M059J (cell line): ENCODE measurements around the gene RPS6KA6. TPM values are rescaled to one million over a fixed set of nuclear protein-coding genes. Genes with fewer than 3 reads are reported as not detected.

Experiments
- DNase-seq: peaks from one replicate; pipeline ENCODE4 v3.0.0-alpha.2; 2012; ENCODE audit warnings: low read depth
- total RNA-seq: library from RNA; depleted of rRNA; stranded (reverse); fragments of >200 nt; shearing (Covaris generic); gene quantifications from 2 replicates; pipeline ENCODE4 v1.2.3, GENCODE V29; 2014; rRNA removed

Gene RPS6KA6
- total RNA-seq, result not detected in 2 replicates

DNA sequence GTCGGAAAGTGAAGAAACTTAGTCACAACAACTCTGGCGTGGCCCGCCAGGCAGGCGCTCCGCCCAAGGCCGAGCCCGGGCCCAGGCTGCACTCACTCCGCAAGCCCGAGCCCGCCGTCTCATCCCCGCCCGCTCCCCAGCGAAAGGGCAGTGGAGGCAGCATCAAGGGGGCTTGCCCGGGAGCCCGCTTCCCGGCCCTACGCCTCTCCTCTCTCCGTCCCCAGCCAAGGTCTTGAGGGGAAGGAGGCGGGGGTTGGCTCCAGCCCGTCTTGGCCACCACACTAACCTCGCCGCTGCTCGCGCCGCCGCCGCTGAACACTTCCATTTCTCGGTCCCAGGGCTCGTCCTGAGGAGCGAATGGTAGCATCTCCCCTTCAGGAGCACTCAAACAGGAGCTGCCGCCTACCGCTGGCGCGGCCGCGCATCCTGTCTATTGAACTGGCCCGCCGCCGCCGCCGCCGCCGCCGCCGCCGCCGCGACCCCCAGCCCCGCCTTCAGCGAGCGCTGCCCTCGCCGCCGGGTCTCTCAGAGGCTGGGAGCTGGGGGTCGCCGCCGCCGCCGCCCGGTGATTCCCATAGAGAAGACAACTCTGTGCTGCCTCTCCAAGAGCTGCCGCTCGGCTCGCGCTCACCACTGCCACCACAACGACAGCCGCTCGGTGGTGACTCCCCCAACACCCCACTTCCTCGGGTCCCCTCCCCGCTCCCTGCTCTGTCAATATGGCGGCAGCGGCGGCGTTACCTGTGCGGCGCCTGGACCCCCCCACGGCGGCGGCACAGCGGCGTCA is at the start of gene RPS6KA6:
RPS6KA6 (minus strand) TSS at position 667 of the 787 bp plus-strand sequence; CDS start at position 367, 300 bp downstream.
- no peak for DNase-seq

DNA sequence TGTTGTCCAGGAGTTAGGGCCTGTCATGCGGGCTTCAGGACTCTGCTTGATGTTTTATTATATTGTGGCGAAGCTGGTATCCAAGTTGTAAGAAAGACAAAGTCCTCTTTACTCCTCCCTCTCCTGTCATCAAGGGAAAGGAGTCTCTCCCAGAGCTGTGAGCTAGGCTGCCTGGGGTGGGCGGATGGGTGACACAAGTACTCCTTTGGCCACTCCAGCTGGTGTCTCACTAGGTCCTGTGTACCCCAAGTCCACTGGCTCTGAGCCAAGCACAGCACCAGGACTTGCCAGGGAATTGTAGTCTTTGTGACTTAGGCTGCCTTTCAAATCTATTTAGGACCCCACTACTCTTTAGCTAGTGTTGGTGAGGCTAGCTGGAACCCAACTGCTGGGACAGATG is 36.7 kb upstream of the RPS6KA6 start:
- DNase-seq, result no peak

DNA sequence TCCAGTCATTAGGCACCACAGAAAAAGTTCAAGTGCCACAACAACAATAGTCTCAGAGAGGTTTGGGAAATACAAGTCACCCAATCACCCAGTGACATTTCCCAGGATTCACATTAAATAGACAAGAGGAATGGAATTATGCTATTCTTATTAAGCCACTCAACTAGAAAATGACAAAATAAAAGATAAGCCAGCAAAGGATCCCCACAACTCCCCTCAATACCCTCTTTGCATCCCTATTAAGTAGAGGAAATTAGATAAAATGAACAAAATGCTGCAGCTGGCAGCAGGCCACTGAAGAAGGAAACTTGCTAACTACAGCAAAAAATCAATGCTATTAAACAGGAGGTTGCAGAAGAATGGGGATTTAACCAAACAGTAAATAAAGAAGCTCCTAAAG is 35.3 kb upstream of the RPS6KA6 start:
- no peak for DNase-seq

DNA sequence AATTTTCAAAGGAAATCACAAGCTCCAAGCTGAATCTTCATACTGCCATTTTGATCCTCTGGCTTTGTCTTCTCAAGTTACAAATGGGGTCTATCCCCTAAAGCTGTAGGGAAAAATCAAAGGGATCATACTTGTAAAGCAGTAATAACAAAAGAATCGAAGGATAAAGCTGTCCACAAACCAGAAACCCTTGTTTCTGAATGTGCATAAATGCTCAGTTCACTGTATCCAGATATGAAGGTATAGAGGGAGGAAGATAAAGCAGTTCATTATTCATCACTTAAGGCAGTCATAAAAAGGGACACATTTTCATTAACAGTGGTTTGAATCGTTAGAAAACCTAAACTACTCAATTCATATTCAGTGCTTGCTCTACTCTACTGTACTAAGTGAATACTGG is 33.2 kb upstream of the RPS6KA6 start:
- no peak for DNase-seq

DNA sequence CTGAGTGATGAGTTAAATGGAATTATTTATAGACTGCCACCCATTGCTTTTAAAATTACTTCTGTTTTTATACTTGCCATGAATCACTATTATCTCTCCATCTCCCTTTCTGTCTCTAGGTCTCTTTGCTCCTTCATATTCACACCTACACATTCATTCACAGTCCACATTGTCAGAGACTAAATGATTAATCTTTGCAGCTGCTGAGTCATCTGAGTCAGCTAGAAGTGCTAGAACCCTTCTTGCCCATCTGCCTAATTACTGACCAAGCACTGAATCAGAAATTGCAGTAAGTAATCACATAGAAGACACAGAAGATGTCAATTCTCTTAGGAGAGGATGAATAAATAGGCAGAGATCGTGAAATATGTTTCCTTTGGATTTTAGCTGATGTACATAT is 31.6 kb upstream of the RPS6KA6 start:
- no peak for DNase-seq

DNA sequence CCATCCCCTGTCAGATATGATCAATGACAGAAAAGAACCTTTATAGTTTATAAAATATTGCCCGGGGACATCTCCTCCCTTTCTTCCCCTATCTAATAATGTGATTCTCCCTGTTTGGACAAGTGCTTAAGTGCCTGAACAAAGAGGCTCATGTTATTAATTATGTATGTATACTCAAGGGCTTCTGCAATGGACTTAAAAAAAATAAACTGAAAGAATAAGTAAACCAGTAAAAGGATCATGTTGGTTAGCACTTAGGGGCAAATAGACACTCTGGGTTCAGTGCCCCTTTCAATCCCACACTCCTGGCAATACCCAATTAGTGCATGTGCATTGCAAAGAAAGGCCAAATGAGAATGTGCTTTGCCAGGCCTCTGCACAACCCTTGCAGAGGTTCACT is 30.7 kb upstream of the RPS6KA6 start:
- no peak for DNase-seq

DNA sequence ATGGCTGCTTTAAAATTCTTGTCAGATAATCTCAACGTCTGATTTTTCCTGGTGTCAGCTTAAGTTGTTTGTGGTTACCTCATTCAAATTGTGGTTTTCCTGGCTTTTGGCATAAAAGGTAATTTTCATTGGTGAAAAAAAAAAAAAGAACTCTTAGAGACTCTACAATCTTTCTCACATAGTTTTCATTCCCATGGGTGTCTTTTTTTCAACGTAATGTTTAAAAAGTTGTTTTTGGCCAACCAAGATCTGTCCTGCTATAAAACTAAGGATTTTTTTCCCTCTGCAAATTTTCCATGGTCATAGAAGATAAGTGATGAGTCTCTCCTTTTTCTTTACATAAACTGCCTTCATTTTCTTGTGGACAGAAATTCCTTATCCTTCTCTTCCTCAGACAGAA is 28.9 kb upstream of the RPS6KA6 start:
- no peak for DNase-seq

DNA sequence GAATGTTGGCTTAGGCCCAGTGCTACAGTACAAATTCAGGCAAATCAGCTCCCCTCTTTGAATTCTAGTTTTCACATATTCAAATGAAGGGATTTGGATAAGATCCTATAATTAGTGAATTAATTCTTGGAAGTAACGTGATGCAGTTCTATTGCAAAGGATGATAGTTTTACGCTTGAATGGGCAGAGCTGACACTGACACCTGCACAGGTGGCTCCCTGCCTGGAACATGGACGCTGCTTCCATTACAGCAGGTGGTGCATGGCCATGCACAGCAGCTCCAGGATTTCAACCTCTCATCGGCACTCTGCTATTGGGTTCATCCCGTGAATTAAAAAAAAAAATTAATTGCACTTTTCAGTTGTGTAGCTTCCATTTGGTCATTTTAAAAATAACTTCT is 28.4 kb upstream of the RPS6KA6 start:
- no peak for DNase-seq

DNA sequence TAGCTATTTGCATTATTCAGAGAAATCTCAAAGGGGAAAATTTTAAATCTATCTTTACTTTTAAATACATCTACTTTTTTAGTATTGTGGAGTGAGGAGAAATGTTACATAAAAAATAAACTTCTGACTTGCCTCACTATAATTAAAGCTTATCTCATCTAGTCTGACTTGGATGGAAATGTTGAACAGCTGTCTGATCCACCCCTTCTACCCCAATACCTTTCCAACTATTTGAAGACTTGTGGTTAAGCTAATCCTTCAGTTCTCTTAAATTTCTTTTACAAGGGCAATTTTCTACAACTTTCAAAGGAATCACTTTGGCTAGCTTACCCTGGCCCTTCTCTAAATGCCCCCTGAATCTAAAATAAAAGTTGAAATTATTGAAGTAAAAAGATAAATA is 17.3 kb upstream of the RPS6KA6 start:
- no peak for DNase-seq

DNA sequence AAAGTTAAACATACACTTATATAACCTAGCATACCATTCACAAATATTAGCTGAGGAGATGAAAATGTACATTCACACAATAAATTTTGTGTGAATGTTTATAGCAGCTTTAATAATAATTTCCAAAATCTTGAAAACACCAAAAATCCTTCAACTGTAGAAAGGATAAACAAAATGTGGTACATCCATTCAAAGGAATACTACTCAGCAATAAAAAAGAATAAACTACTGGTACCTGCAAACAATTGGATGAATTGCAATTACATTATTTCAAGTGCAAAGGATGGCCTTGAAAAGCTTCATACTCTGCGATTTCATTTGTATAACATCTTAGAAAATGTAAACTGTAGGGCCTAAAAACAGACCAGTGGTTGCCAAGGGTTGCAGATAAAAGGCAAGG is 11.7 kb upstream of the RPS6KA6 start:
- DNase-seq, result no peak

DNA sequence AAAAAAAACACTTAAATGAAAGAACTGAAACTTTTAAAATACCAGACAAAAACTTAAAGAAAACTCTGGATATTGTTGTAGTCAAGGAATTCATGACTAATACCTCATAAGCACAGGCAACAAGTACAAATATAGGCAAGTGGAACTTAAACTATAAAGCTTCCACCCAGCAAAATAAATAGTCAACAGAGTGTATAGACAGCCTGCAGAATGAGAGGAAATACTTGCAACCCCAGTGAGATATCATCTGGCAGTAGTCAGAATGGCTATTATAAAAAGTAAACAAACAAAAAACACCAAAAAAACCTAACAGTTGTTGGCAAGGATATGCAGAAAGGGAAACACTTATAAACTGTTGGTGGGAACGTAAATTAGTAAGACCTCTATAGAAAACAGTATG is 9.6 kb upstream of the RPS6KA6 start:
- no peak for DNase-seq

DNA sequence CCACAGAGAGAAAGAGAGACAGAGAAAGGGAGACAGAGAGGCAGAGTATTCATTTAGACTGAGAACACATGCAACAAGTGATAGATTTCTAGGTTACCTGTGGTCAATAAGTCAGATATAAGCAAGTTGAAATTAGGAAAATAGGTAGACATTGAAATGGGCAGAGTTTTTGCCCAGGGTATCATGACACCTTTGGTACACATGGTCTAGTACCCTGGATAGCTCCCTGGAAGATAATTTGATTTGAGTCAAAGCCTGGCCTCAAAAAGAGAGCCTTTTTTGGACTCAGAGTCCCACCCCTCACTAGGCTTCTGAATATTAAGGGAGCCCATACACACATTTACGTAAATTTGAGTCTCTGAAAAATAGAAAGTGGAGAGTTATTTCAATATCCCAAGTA is 4.0 kb upstream of the RPS6KA6 start:
- no peak for DNase-seq

DNA sequence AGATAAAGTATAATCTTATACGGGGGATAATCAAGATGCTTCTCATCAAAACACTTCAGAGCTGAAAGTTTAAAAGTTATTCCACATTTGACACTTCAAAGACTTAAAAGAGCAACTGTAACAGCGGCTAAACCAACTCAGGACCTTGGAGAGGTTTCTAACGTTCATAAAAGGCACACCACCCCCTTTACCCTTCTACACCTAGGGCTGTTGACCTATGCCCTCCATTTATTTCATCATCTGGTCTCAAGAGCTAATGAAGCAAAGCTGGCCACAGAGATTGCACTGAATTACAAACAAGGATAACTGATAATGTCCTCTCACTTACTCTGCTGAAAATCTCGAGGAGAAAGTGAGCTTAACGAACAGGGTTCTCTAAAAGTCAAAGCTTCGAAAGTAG is 1.1 kb upstream of the RPS6KA6 start:
- no peak for DNase-seq

DNA sequence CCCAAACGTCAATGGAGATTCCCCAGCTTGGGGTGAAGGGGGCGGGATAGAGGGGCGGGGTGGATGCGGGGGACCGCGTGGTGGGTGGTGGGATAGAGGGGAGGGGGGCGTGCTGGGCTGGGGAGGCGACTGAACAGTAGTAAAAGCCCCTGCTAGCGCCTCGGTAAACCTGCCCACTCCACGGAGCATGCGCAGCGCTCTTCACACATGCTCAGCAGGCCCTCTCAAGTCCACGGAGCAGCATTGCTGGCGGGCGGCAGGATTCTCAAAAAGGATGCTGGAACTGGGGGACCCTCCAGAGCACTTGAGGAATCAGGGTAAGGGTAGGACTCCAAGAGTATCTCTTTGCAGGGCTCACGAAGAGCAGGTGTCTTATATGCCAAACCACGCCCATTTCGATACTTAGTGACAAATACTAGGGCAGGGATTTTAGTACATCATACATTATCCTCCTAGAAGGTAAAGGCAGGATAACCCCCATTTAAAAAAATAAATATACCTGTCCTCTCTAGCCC is 378 bp upstream of the RPS6KA6 start:
- no peak for DNase-seq

DNA sequence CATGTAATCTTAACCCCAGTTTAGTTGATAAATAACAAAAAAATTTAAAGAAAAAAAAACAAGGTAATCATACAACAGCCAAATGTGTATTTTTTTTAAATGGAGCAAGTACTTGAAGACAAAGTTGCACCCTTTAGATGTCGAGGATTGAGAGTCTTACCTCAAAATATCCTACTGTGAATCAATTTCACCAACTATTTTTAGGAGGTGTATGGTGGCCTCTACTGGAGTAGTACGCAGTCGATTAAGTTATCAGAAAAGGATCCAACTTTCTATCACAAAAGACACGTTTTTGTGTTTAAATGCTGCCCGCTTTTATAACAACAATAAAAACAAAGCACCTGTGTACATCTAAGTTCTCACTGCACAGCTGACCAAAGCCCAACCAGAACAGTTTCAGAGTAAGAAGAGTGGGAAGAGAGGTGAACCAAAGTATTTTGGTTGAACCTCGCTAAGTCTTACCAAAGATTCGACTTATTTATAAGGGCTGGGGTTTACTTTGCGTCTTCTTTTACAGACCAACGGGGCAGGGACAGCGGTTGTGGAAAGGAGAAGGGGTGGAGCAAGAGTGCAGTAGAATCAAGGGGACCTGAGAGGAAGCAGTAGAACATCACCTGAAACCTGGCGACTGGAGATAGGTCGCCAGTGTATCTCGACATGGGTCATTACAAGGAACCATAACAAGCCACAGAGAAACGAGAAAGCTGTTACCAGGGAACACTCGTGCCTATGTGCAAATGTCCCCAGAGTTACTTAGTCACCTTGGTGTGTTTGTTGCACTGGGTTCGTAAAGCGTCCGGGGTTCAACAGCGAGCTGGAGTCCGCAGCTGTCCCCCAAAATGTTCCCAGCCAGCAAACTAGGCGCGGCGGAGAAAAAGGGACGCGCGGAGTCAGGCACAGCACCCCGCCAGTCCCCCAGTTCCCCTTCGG is 1.1 kb downstream of the RPS6KA6 start:
- no peak for DNase-seq

DNA sequence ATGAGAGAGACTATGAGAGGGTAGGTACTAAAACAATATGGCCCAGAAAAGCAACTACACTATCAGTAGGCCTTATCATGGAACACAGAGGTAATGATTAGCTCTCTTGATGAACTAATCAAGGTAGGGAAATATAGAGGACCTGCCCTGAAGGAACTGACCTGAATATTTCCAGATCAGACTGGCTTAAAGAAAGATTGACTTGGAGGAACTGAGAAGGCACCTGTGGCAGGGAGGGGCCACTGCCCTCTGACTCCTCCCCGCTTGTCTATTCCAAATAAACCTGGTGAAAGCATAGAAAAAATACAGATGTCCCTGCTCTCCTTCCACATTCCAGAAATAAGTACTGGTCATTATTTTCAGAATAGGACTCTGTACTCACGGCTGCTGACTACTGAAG is 5.5 kb downstream of the RPS6KA6 start:
- DNase-seq, result no peak

DNA sequence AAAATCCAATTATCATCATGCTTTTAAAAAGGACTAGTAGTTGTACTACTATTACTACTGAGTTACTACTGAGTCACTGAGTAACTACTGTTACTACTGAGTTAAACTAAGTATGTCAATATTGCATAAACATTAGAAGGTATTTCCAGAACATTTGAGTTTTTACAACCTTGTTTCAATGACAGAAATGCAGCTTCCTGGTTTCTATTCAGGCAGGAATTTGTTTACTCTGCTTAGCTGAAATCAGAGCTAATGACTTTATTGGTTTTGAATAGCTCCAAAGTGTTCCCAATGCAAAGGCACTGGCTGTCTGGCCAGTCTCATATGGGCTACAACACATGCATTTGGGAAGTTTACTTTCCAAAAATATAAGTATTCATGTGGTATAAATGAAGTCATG is 12.0 kb downstream of the RPS6KA6 start:
- DNase-seq, result no peak

DNA sequence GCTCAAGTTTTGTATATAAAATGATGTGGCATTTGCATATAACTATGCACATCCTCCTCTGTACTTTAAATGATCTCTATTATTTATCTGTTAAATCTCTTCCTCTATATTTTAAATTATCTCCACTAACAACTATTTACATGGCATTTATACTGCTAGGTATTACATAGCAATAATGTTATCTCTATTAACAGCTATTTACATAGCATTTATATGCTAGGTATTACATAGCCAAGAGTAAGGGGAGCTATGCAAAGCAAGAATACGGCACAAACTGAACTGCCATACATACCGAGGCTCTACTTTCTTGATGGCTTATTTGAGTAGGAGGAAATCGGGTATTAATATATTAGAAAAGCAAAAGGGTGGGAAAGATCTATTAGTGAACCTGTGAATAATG is 12.7 kb downstream of the RPS6KA6 start:
- DNase-seq, result no peak

DNA sequence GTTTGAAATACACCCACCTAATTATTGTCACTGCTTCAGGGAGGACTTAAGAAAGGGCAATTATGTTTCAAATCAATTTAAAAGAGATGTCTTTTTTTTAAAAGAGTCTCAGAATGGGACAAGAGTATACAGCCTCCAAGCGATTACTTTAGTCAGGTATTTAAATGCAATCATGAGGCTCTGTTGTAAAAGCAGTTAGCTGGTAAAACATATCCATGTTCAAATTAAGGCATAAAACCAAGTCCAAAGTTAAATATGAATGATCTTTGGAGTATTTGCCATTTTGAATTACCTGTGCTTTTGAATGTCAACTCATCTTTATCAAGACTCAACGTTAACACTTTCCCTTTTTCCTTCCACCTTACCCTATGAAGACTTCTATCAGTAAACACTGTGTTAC is 13.7 kb downstream of the RPS6KA6 start:
- DNase-seq, result no peak

DNA sequence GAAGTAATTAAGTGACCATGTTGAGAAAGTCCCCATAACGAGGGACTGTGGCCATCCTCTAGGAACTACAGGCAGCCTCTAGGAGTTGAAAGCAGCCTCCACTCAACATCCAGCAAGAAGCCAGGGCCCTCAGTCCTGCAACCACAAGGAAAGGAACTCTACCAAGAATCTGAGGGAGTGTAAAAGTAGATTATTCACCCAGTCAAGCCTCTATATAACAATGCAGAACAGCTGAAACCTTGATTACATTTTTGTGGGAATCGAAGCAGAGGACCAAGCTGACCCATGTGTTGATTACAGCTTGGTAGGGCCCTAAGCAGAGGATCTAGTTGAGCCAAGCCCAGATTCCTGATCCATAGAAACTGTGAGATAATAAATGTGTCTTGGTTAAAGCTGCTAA is 17.1 kb downstream of the RPS6KA6 start:
- DNase-seq, result no peak

DNA sequence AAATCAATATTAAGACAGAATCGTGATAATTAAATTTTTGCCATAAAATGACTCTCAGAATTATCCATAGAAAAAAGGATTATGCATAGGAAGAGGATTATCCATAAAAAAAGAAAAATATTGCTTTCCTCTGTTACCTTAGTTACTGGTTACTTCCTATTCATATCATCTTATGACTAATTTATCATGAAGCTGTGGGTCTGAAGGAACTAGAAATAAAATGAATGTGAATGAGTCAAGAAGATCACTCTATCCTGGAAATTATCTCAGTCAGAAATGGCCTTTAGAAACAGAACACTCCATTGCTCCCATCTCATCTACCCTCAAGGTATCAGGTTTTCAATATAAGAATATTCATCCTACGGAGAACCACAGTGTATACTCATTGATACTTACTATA is 19.4 kb downstream of the RPS6KA6 start:
- no peak for DNase-seq

DNA sequence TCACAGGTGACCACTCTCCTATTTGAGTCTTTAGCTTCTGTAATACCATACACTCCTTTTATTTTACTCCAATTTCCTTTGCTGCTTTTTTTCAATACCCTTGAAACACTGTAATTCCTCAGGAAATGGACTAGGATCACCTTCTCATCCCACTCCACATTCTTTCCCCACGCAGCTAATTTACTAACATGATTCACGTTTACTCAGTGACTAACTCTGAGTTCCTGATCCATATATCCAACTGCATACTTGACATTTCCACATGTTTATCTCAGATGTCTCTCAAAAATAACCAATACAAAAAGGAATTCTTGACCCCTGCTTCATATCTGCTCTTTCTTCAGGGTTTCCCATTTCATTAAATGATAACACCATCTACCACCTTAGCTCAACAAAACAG is 19.9 kb downstream of the RPS6KA6 start:
- no peak for DNase-seq

DNA sequence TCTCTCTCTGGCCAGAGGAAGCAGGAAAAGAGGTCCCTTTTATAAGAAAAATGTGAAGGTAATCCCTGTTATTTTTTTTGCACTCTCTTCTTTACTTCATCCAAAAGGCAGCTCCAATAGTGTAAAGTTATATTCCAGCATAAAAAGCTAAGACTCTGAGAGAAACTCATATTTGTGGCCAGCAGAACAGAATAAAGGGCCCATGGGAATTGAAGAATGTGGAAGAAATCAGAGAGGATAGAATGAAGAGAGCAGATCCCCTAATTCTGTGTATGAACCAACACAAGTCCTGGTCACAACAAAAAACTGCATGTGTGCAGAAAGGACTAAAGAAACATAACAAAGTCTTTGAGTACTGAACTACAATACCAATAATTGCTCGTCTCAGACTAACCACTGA is 22.3 kb downstream of the RPS6KA6 start:
- DNase-seq, result no peak
